Upper lobe of left lung (tissue), 4 donors: Measurements from ENCODE around the gene PLD2.

Experiments used
- EP300 ChIP-seq, 4 donors: sonication (generic); formaldehyde crosslinking; IDR thresholded peaks; one replicate each; pipeline ENCODE4 v1.5.1; 2017; ENCODE audit warnings: antibody characterized with exemption in 4 of 4, control low read depth in 2 of 4
- POLR2A ChIP-seq, 4 donors: fragments of 450-650 bp; IDR thresholded peaks; one replicate each; pipeline ENCODE4 v1.5.1; 2016 to 2017; ENCODE audit warnings: antibody characterized with exemption in 4 of 4, mild to moderate bottlenecking in 2 of 4
- POLR2AphosphoS5 ChIP-seq, 2 donors: sonication (generic); formaldehyde crosslinking; IDR thresholded peaks; one replicate each; pipeline ENCODE4 v1.5.1; 2017; ENCODE audit warnings: antibody characterized with exemption in 2 of 2
- TF ChIP-seq, protein P1 (sequence below), 6 experiments: fragments of 450-650 bp in 4 of 6; fragments of 200-600 bp in 2 of 6; sonication (generic) in 2 of 6; IDR thresholded peaks; one replicate each; pipeline ENCODE4 v1.5.1; 2016 to 2019; ENCODE audit warnings: antibody characterized with exemption in 6 of 6

DNA sequence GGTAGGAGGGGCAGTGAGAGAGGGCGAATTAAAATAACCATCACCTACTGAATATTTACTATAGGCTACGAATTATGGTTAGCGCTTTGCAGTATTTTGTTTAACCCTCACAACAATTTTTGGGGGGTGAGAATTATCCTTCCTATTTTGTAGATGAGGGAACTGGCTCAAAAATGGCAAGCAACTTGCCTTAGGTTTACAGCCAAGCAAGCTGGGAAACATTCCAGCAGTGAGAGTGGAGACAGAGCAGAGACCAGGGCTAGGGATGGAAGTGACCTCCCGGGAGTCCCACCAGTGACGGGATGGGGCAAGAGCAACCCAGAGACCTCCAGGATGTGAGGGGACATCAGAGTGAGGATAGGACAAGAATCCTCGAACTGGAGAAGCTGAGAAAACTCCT lies 20.4 kb upstream of the PLD2 start:
- TF ChIP-seq POLR2AphosphoS5 (IDR thresholded peaks at IDR 0.05): no peak
- TF ChIP-seq, protein P1, sequence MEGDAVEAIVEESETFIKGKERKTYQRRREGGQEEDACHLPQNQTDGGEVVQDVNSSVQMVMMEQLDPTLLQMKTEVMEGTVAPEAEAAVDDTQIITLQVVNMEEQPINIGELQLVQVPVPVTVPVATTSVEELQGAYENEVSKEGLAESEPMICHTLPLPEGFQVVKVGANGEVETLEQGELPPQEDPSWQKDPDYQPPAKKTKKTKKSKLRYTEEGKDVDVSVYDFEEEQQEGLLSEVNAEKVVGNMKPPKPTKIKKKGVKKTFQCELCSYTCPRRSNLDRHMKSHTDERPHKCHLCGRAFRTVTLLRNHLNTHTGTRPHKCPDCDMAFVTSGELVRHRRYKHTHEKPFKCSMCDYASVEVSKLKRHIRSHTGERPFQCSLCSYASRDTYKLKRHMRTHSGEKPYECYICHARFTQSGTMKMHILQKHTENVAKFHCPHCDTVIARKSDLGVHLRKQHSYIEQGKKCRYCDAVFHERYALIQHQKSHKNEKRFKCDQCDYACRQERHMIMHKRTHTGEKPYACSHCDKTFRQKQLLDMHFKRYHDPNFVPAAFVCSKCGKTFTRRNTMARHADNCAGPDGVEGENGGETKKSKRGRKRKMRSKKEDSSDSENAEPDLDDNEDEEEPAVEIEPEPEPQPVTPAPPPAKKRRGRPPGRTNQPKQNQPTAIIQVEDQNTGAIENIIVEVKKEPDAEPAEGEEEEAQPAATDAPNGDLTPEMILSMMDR (IDR thresholded peaks at IDR 0.05): no peak
- no peak for TF ChIP-seq POLR2A (IDR thresholded peaks at IDR 0.05)
- TF ChIP-seq EP300 (IDR thresholded peaks at IDR 0.05): no peak
